Measurements from ENCODE around the gene OR56A5. TPM values are rescaled to one million over a fixed set of nuclear protein-coding genes. Genes with fewer than 3 reads are reported as not detected.
A peak's percentile ranks its signal among the peaks of the same experiment; 100 is the strongest.

Gene OR56A5
- polyA plus RNA-seq (2013, experiment 1 of 2), result not detected
- polyA plus RNA-seq (2013, experiment 2 of 2), result not detected

GRCh38 chr11:5968394-5968793 is at the start of gene OR56A5:
Gene OR56A5, minus strand, starts transcription at chr11:5968494. Its CDS starts 0 bp downstream, at chr11:5968494.
- H2BK12ac ChIP-seq (ENCODE audit: low read length), result no peak within 1 kb of the TSS
- H3K18ac ChIP-seq (ENCODE audit: low read length), result no peak within 1 kb of the TSS
- no peak within 1 kb of the TSS for H2AFZ ChIP-seq (ENCODE audit: low read length)

GRCh38 chr11:6013042-6013441 is 44.7 kb upstream of the OR56A5 start:
- no peaks in the 10 kb centered on the region for H3K36me3 ChIP-seq (replicated peaks in 1 of 2; ENCODE audit: control insufficient read depth in 2 of 2, insufficient read depth in 2 of 2, low read length in 2 of 2)
- H2BK15ac ChIP-seq (ENCODE audit: low read length), result no peak overlapping the region
- H2BK120ac ChIP-seq (ENCODE audit: low read depth, low read length), result no peak overlapping the region
- peak overlapping the region; percentile 43 for H3K23ac ChIP-seq (ENCODE audit: low read depth, low read length, poor library complexity)
- peak overlapping the region; percentile 71 for H3K18ac ChIP-seq (ENCODE audit: low read length)
- H3K4me1 ChIP-seq (ENCODE audit: control insufficient read depth in 2 of 2, insufficient read depth in 1 of 2, low read depth in 1 of 2, low read length in 2 of 2), result no peaks in the 10 kb centered on the region
- no peak overlapping the region for H3K9ac ChIP-seq (ENCODE audit: low read depth, low read length, poor library complexity)
- H3K9me3 ChIP-seq (replicated peaks in 1 of 2; ENCODE audit: control insufficient read depth in 2 of 2, insufficient read depth in 1 of 2, low read depth in 1 of 2, low read length in 2 of 2), result peaks cover 0 to 4% of the 10 kb centered on the region in 2 donors
- no peak overlapping the region for H2BK12ac ChIP-seq (ENCODE audit: low read length)
- no CpG with 5 or more reads among the region's 3 CpGs for WGBS, 2 donors (ENCODE audit: extremely low coverage in 2 of 2, insufficient read length in 2 of 2, insufficient replicate concordance in 1 of 2)
- no peak for DNase-seq (ENCODE audit: low spot score)
- no peak overlapping the region for H3K4ac ChIP-seq (ENCODE audit: low read length)
- H4K8ac ChIP-seq (ENCODE audit: low read depth, low read length), result no peak overlapping the region
- H2BK5ac ChIP-seq (ENCODE audit: low read length), result no peak overlapping the region
- no peak overlapping the region for H3K4me2 ChIP-seq (ENCODE audit: insufficient read depth, low read length, poor library complexity, severe bottlenecking)
- no peak overlapping the region for H3K27ac ChIP-seq (replicated peaks; ENCODE audit: low read length)
- peaks cover 2% of the 10 kb centered on the region for H3K79me1 ChIP-seq (ENCODE audit: low read depth, low read length)
- H4K91ac ChIP-seq (ENCODE audit: low read depth, low read length, poor library complexity), result no peak overlapping the region
- no peak overlapping the region for H3K14ac ChIP-seq (ENCODE audit: low read length)
- peak overlapping the region; percentile 63 for H2AK5ac ChIP-seq (ENCODE audit: low read depth, low read length)
- H3K27me3 ChIP-seq (ENCODE audit: control insufficient read depth in 3 of 3, insufficient read depth in 3 of 3, low read depth in 1 of 3, low read length in 3 of 3), result no peaks in the 10 kb centered on the region
- no peak overlapping the region for H3K4me3 ChIP-seq (ENCODE audit: low read length in 2 of 2)
- no peak overlapping the region for H2AFZ ChIP-seq (ENCODE audit: low read length)

More at GRCh38 chr11:5968394-5968793, at the start of gene OR56A5:
- no peak for DNase-seq (ENCODE audit: low spot score)
- no peak within 1 kb of the TSS for H4K8ac ChIP-seq (ENCODE audit: low read depth, low read length)
- no peaks in the 10 kb centered on the region for H3K79me1 ChIP-seq (ENCODE audit: low read depth, low read length)
- H2BK120ac ChIP-seq (ENCODE audit: low read depth, low read length), result no peak within 1 kb of the TSS
- H2AK5ac ChIP-seq (ENCODE audit: low read depth, low read length), result no peak within 1 kb of the TSS
- H3K27ac ChIP-seq (replicated peaks; ENCODE audit: low read length), result no peak within 1 kb of the TSS
- H3K9me3 ChIP-seq (replicated peaks in 1 of 2; ENCODE audit: control insufficient read depth in 2 of 2, insufficient read depth in 1 of 2, low read depth in 1 of 2, low read length in 2 of 2), result peaks cover 0 to 4% of the 10 kb centered on the region in 2 donors
- H3K23ac ChIP-seq (ENCODE audit: low read depth, low read length, poor library complexity), result peak within 1 kb of the TSS; percentile 20
- H3K27me3 ChIP-seq (ENCODE audit: control insufficient read depth in 3 of 3, insufficient read depth in 3 of 3, low read depth in 1 of 3, low read length in 3 of 3), result no peaks in the 10 kb centered on the region
- no peaks in the 10 kb centered on the region for H3K4me1 ChIP-seq (ENCODE audit: control insufficient read depth in 2 of 2, insufficient read depth in 1 of 2, low read depth in 1 of 2, low read length in 2 of 2)
- H3K4me3 ChIP-seq (ENCODE audit: low read length in 2 of 2), result no peak within 1 kb of the TSS
- H2BK5ac ChIP-seq (ENCODE audit: low read length), result no peak within 1 kb of the TSS
- no peak within 1 kb of the TSS for H3K4ac ChIP-seq (ENCODE audit: low read length)
- no peak within 1 kb of the TSS for H3K14ac ChIP-seq (ENCODE audit: low read length)
- H2BK15ac ChIP-seq (ENCODE audit: low read length), result no peak within 1 kb of the TSS
- H3K4me2 ChIP-seq (ENCODE audit: insufficient read depth, low read length, poor library complexity, severe bottlenecking), result no peak within 1 kb of the TSS
- no peak within 1 kb of the TSS for H3K9ac ChIP-seq (ENCODE audit: low read depth, low read length, poor library complexity)
- H3K36me3 ChIP-seq (replicated peaks in 1 of 2; ENCODE audit: control insufficient read depth in 2 of 2, insufficient read depth in 2 of 2, low read length in 2 of 2), result no peaks in the 10 kb centered on the region
- no peak within 1 kb of the TSS for H4K91ac ChIP-seq (ENCODE audit: low read depth, low read length, poor library complexity)

- Histone ChIP-seq H2BK12ac (ENCODE audit: low read length) (no peak overlapping the region), H3K14ac (ENCODE audit: low read length) (no peak overlapping the region), H3K27me3 (ENCODE audit: control insufficient read depth in 3 of 3, insufficient read depth in 3 of 3, low read depth in 1 of 3, low read length in 3 of 3) (no peaks in the 10 kb centered on the region), H3K4ac (ENCODE audit: low read length) (no peak overlapping the region), H3K23ac (ENCODE audit: low read depth, low read length, poor library complexity) (no peak overlapping the region), H3K9me3 (replicated peaks in 1 of 2; ENCODE audit: control insufficient read depth in 2 of 2, insufficient read depth in 1 of 2, low read depth in 1 of 2, low read length in 2 of 2) (peaks cover 0 to 4% of the 10 kb centered on the region in 2 donors), H2AK5ac (ENCODE audit: low read depth, low read length) (peak overlapping the region; percentile 75), H3K27ac (replicated peaks; ENCODE audit: low read length) (no peak overlapping the region), H3K18ac (ENCODE audit: low read length) (no peak overlapping the region), H3K79me1 (ENCODE audit: low read depth, low read length) (peaks cover 2% of the 10 kb centered on the region), H2BK5ac (ENCODE audit: low read length) (peak overlapping the region; percentile 19), H4K91ac (ENCODE audit: low read depth, low read length, poor library complexity) (no peak overlapping the region), H3K36me3 (replicated peaks in 1 of 2; ENCODE audit: control insufficient read depth in 2 of 2, insufficient read depth in 2 of 2, low read length in 2 of 2) (no peaks in the 10 kb centered on the region), H3K4me1 (ENCODE audit: control insufficient read depth in 2 of 2, insufficient read depth in 1 of 2, low read depth in 1 of 2, low read length in 2 of 2) (no peaks in the 10 kb centered on the region), H2AFZ (ENCODE audit: low read length) (no peak overlapping the region), H4K8ac (ENCODE audit: low read depth, low read length) (no peak overlapping the region), H3K9ac (ENCODE audit: low read depth, low read length, poor library complexity) (no peak overlapping the region), H2BK15ac (ENCODE audit: low read length) (no peak overlapping the region), H2BK120ac (ENCODE audit: low read depth, low read length) (no peak overlapping the region), H3K4me2 (ENCODE audit: insufficient read depth, low read length, poor library complexity, severe bottlenecking) (no peak overlapping the region), H3K4me3 (ENCODE audit: low read length in 2 of 2) (peak overlapping the region in 1 of 2 donors; percentile 48)
- WGBS, 2 donors (ENCODE audit: extremely low coverage in 2 of 2, insufficient read length in 2 of 2, insufficient replicate concordance in 1 of 2), result no CpG with 5 or more reads among the region's 4 CpGs
- DNase-seq (ENCODE audit: low spot score), result no peak
These were observed 43.9 kb upstream of the OR56A5 start for GRCh38 chr11:6012035-6012668.

- no peak within 1 kb of the TSS for H3K14ac ChIP-seq (ENCODE audit: low read length)
- no peak within 1 kb of the TSS for H2BK15ac ChIP-seq (ENCODE audit: low read length)
- H3K79me1 ChIP-seq (ENCODE audit: low read depth, low read length), result no peaks in the 10 kb centered on the region
- no peak for DNase-seq (ENCODE audit: low spot score)
- no peak within 1 kb of the TSS for H3K27ac ChIP-seq (replicated peaks; ENCODE audit: low read length)
- no peaks in the 10 kb centered on the region for H3K36me3 ChIP-seq (replicated peaks in 1 of 2; ENCODE audit: control insufficient read depth in 2 of 2, insufficient read depth in 2 of 2, low read length in 2 of 2)
- H2BK5ac ChIP-seq (ENCODE audit: low read length), result no peak within 1 kb of the TSS
- no peak within 1 kb of the TSS for H3K9ac ChIP-seq (ENCODE audit: low read depth, low read length, poor library complexity)
- H2AFZ ChIP-seq (ENCODE audit: low read length), result no peak within 1 kb of the TSS
- no peak within 1 kb of the TSS for H4K8ac ChIP-seq (ENCODE audit: low read depth, low read length)
- no peak within 1 kb of the TSS for H3K4ac ChIP-seq (ENCODE audit: low read length)
- no peak within 1 kb of the TSS for H2BK12ac ChIP-seq (ENCODE audit: low read length)
- no peak within 1 kb of the TSS for H3K4me3 ChIP-seq (ENCODE audit: low read length in 2 of 2)
- H3K4me1 ChIP-seq (ENCODE audit: control insufficient read depth in 2 of 2, insufficient read depth in 1 of 2, low read depth in 1 of 2, low read length in 2 of 2), result no peaks in the 10 kb centered on the region
- no peaks in the 10 kb centered on the region for H3K9me3 ChIP-seq (replicated peaks in 1 of 2; ENCODE audit: control insufficient read depth in 2 of 2, insufficient read depth in 1 of 2, low read depth in 1 of 2, low read length in 2 of 2)
- H2BK120ac ChIP-seq (ENCODE audit: low read depth, low read length), result no peak within 1 kb of the TSS
- no peak within 1 kb of the TSS for H4K91ac ChIP-seq (ENCODE audit: low read depth, low read length, poor library complexity)
- no peak within 1 kb of the TSS for H3K18ac ChIP-seq (ENCODE audit: low read length)
- no peak within 1 kb of the TSS for H3K23ac ChIP-seq (ENCODE audit: low read depth, low read length, poor library complexity)
- H2AK5ac ChIP-seq (ENCODE audit: low read depth, low read length), result no peak within 1 kb of the TSS
- no peak within 1 kb of the TSS for H3K4me2 ChIP-seq (ENCODE audit: insufficient read depth, low read length, poor library complexity, severe bottlenecking)
- no peaks in the 10 kb centered on the region for H3K27me3 ChIP-seq (ENCODE audit: control insufficient read depth in 3 of 3, insufficient read depth in 3 of 3, low read depth in 1 of 3, low read length in 3 of 3)
These were observed 38.6 kb upstream of the OR56A5 start, which contains the start of gene OR56A4 for GRCh38 chr11:6006846-6007245. Gene OR56A4, minus strand, starts transcription at chr11:6006946. Its CDS starts 3,954 bp downstream, at chr11:6002992.
